Upper lobe of left lung (tissue), 4 donors: Measurements from ENCODE around the gene SFXN4.

ENCODE experiments used
- CTCF ChIP-seq, 6 experiments: fragments of 450-650 bp in 4 of 6; fragments of 200-600 bp in 2 of 6; sonication (generic) in 2 of 6; IDR thresholded peaks; one replicate each; pipeline ENCODE4 v1.5.1; 2016 to 2019; ENCODE audit warnings: antibody characterized with exemption in 6 of 6
- POLR2A ChIP-seq, 4 donors: fragments of 450-650 bp; IDR thresholded peaks; one replicate each; pipeline ENCODE4 v1.5.1; 2016 to 2017; ENCODE audit warnings: antibody characterized with exemption in 4 of 4, mild to moderate bottlenecking in 2 of 4

GRCh38 chr10:119162452-119163092, 2.9 kb downstream of the SFXN4 start:
- TF ChIP-seq CTCF (IDR thresholded peaks at IDR 0.05) = no peak
- TF ChIP-seq POLR2A (IDR thresholded peaks at IDR 0.05) = no peak
